Astrocyte (in vitro differentiated cells and primary cell): Measurements from ENCODE around the gene MB.

ENCODE experiments used
- EZH2 ChIP-seq: IDR thresholded peaks from 2 replicates; pipeline ENCODE4 v1.6.1; 2012; ENCODE audit warnings: mild to moderate bottlenecking, low read length, inconsistent platforms; ENCODE audit not compliant: insufficient read depth
- TF ChIP-seq, protein P1 (sequence below): IDR thresholded peaks from 2 replicates; pipeline ENCODE4 v1.5.1; 2011; ENCODE audit warnings: low read depth, mild to moderate bottlenecking, inconsistent platforms, low read length, moderate library complexity; ENCODE audit not compliant: insufficient read depth

DNA sequence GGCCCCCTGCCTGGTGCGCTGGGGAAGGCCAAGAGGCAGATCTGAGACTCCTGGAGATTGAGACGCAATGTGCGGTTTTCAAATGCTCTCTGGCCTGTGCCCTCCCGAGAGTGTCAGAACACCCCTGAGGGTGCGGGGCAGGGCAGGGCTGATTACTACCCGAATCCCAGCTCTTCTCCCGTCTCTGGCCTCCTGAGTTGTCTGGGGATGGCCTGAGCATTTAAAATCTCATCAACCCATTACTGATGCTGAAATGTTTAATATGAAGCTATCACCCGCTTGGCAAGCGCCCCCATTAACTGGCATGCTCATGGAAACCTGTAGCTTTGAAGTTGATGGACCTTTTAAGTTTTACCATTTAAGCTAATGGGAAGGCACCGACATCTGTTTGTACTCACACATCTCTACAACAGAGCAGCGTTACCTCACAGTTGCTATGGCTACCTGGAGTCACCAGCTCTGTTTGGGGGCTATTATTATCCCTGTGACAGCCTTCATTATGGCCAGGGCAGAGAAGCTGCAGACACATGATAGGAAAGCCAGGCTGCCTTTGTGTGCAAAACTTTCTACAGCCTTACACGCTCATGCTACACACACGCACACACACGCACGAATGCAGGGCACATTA is 3.6 kb upstream of the MB start:
- TF ChIP-seq, protein P1, sequence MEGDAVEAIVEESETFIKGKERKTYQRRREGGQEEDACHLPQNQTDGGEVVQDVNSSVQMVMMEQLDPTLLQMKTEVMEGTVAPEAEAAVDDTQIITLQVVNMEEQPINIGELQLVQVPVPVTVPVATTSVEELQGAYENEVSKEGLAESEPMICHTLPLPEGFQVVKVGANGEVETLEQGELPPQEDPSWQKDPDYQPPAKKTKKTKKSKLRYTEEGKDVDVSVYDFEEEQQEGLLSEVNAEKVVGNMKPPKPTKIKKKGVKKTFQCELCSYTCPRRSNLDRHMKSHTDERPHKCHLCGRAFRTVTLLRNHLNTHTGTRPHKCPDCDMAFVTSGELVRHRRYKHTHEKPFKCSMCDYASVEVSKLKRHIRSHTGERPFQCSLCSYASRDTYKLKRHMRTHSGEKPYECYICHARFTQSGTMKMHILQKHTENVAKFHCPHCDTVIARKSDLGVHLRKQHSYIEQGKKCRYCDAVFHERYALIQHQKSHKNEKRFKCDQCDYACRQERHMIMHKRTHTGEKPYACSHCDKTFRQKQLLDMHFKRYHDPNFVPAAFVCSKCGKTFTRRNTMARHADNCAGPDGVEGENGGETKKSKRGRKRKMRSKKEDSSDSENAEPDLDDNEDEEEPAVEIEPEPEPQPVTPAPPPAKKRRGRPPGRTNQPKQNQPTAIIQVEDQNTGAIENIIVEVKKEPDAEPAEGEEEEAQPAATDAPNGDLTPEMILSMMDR = no peak
- TF ChIP-seq EZH2 = no peak
